ENCODE results near the gene SPATA6. TPM values are rescaled to one million over a fixed set of nuclear protein-coding genes. Genes with fewer than 3 reads are reported as not detected.

SPATA6 gene
- total RNA-seq, 2 donors from 2014 or later, result 42.8 to 51.5 TPM

- DNase-seq, result no peak
- H3K4me3 Mint-ChIP-seq, result no peak overlapping the region
- H3K36me3 Mint-ChIP-seq (ENCODE audit: low read depth), result peaks cover 24% of the 10 kb centered on the region
- H3K36me3 ChIP-seq (ENCODE audit: control insufficient read depth, insufficient read depth, low read length), result no peaks in the 10 kb centered on the region
- no peaks in the 10 kb centered on the region for H3K4me1 Mint-ChIP-seq
- no peak overlapping the region for H3K27ac ChIP-seq (ENCODE audit: low read depth, low read length)
- no peak overlapping the region for H3K27ac Mint-ChIP-seq
- TF ChIP-seq CTCF (conservative IDR thresholded peaks at IDR 0.05), result no peak
- no peak overlapping the region for H3K9ac ChIP-seq (ENCODE audit: extremely low read depth, low read length, poor library complexity, severe bottlenecking)
- no peaks in the 10 kb centered on the region for H3K4me1 ChIP-seq (ENCODE audit: control insufficient read depth, insufficient read depth, low read length)
- no peaks in the 10 kb centered on the region for H3K9me3 ChIP-seq (ENCODE audit: control insufficient read depth, low read length)
- H3K4me3 ChIP-seq (ENCODE audit: low read length), result no peak overlapping the region
- WGBS, 2 experiments (ENCODE audit: insufficient coverage in 1 of 2, insufficient read length in 1 of 2), result 96% methylated on average over 3 to 5 of the region's 5 CpGs
- H3K9me3 Mint-ChIP-seq, result peaks cover 20% of the 10 kb centered on the region
- H3K27me3 Mint-ChIP-seq (ENCODE audit: insufficient read depth), result no peaks in the 10 kb centered on the region
- H3K27me3 ChIP-seq (ENCODE audit: control insufficient read depth, insufficient read depth, low read length, poor library complexity, severe bottlenecking), result no peaks in the 10 kb centered on the region
Observed at GRCh38 chr1:48292706-48293105, 179.3 kb downstream of the SPATA6 start.

GRCh38 chr1:48291421-48291820 is 180.6 kb downstream of the SPATA6 start:
- no peak for DNase-seq
- Mint-ChIP-seq H3K4me3 (no peak overlapping the region), H3K27me3 (ENCODE audit: insufficient read depth) (no peaks in the 10 kb centered on the region), H3K4me1 (no peaks in the 10 kb centered on the region), H3K9me3 (peaks cover 20% of the 10 kb centered on the region), H3K36me3 (ENCODE audit: low read depth) (peaks cover 27% of the 10 kb centered on the region), H3K27ac (no peak overlapping the region)
- 80 to 87% methylated on average over 1 to 4 of the region's 4 CpGs for WGBS, 2 experiments (ENCODE audit: insufficient coverage in 1 of 2, insufficient read length in 1 of 2)
- Histone ChIP-seq H3K27me3 (ENCODE audit: control insufficient read depth, insufficient read depth, low read length, poor library complexity, severe bottlenecking) (no peaks in the 10 kb centered on the region), H3K27ac (ENCODE audit: low read depth, low read length) (no peak overlapping the region), H3K4me1 (ENCODE audit: control insufficient read depth, insufficient read depth, low read length) (no peaks in the 10 kb centered on the region), H3K4me3 (ENCODE audit: low read length) (no peak overlapping the region), H3K9me3 (ENCODE audit: control insufficient read depth, low read length) (peaks cover 6% of the 10 kb centered on the region), H3K36me3 (ENCODE audit: control insufficient read depth, insufficient read depth, low read length) (no peaks in the 10 kb centered on the region), H3K9ac (ENCODE audit: extremely low read depth, low read length, poor library complexity, severe bottlenecking) (no peak overlapping the region)
- no peak for TF ChIP-seq CTCF (conservative IDR thresholded peaks at IDR 0.05)

- no peak for TF ChIP-seq CTCF (conservative IDR thresholded peaks at IDR 0.05)
- DNase-seq, result no peak
- Mint-ChIP-seq H3K27me3 (ENCODE audit: insufficient read depth) (no peaks in the 10 kb centered on the region), H3K9me3 (peaks cover 50% of the 10 kb centered on the region), H3K36me3 (ENCODE audit: low read depth) (peaks cover 26% of the 10 kb centered on the region), H3K4me1 (no peaks in the 10 kb centered on the region), H3K27ac (no peak overlapping the region), H3K4me3 (no peak overlapping the region)
- H3K27ac ChIP-seq (ENCODE audit: low read depth, low read length), result no peak overlapping the region
- H3K36me3 ChIP-seq (ENCODE audit: control insufficient read depth, insufficient read depth, low read length), result no peaks in the 10 kb centered on the region
- H3K4me3 ChIP-seq (ENCODE audit: low read length), result no peak overlapping the region
- peaks cover 6% of the 10 kb centered on the region for H3K9me3 ChIP-seq (ENCODE audit: control insufficient read depth, low read length)
- WGBS, 2 experiments (ENCODE audit: insufficient coverage in 1 of 2, insufficient read length in 1 of 2), result 99 to 100% methylated on average over 1 to 3 of the region's 3 CpGs
- no peak overlapping the region for H3K9ac ChIP-seq (ENCODE audit: extremely low read depth, low read length, poor library complexity, severe bottlenecking)
- H3K27me3 ChIP-seq (ENCODE audit: control insufficient read depth, insufficient read depth, low read length, poor library complexity, severe bottlenecking), result no peaks in the 10 kb centered on the region
- no peaks in the 10 kb centered on the region for H3K4me1 ChIP-seq (ENCODE audit: control insufficient read depth, insufficient read depth, low read length)
Observed at GRCh38 chr1:48285525-48285924, 186.5 kb downstream of the SPATA6 start.

All from endodermal cell (in vitro differentiated cells).